GM12878 (cell line): ENCODE measurements around the gene KASH5. TPM values are rescaled to one million over a fixed set of nuclear protein-coding genes. Genes with fewer than 3 reads are reported as not detected.

Experiments
- ATAC-seq: fragments of 200-7000 bp; cut with Tn5 transposase; 3 replicates; pipeline ENCODE4 v1.9.1; 2020; ENCODE audit warnings: mild to moderate bottlenecking, moderate library complexity
- BruUV-seq: library from RNA; stranded (reverse); fragments of 400-500 nt; replicated peaks from 2 replicates; lab custom pipeline; 2021; lab: Mats Ljungman, UMichigan
- CTCF ChIA-PET: fragments of 300-600 bp; sonication (Branson Sonifier 250); formaldehyde crosslinking; extraction: SDS; loops from one replicate; lab custom pipeline; 2021; ENCODE audit warnings: inconsistent platforms; lab: Yijun Ruan, JAX
- POLR2A ChIA-PET: fragments of 350-600 bp; formaldehyde crosslinking; extraction: SDS; loops from one replicate; lab custom pipeline; 2021; ENCODE audit warnings: inconsistent platforms; lab: Charles Lee
- RAD21 ChIA-PET: fragments of 300-600 bp; sonication (Branson Sonifier 250); formaldehyde crosslinking; loops from one replicate; lab custom pipeline; 2023; ENCODE audit warnings: antibody characterized with exemption; ENCODE audit not compliant: unreplicated experiment; lab: Charles Lee
- SMC1A ChIA-PET: fragments of 300-600 bp; sonication (Branson Sonifier 250); formaldehyde crosslinking; loops from one replicate; lab custom pipeline; 2023; ENCODE audit not compliant: unreplicated experiment, uncharacterized antibody; lab: Charles Lee
- DNase-seq: peaks from one replicate; pipeline ENCODE4 v3.0.0-alpha.2; 2011; ENCODE audit warnings: low read depth, low spot score
- FAIRE-seq: peaks from 3 replicates; lab custom pipeline; 2011; peaks lifted over from hg19 to GRCh38; lab: Jason Lieb, UNC
- H2AFZ ChIP-seq: 2 replicates; pipeline ENCODE4 v1.6.0; 2011; ENCODE audit warnings: low read depth, low read length, control low read depth; ENCODE audit not compliant: control insufficient read depth
- H3K27ac ChIP-seq: 2 replicates; pipeline ENCODE4 v1.5.1; 2011; ENCODE audit warnings: control low read depth; ENCODE audit not compliant: control insufficient read depth, insufficient read depth
- H3K27me3 ChIP-seq, 2 experiments: replicated peaks in 1 of 2; 2 replicates each; pipeline versions ENCODE4 v1.6.0 to v1.6.1; 2011; ENCODE audit warnings: low read length in 1 of 2; ENCODE audit not compliant: control insufficient read depth in 2 of 2, insufficient read depth in 2 of 2
- H3K36me3 ChIP-seq, 2 experiments: 2 replicates each; pipeline ENCODE4 v1.5.1; 2011; ENCODE audit warnings: low read length in 1 of 2; ENCODE audit not compliant: control insufficient read depth in 2 of 2, insufficient read depth in 2 of 2
- H3K4me1 ChIP-seq: 2 replicates; pipeline ENCODE4 v1.6.1; 2011; ENCODE audit warnings: mild to moderate bottlenecking, low read length, moderate library complexity, mixed read lengths; ENCODE audit not compliant: control insufficient read depth, insufficient read depth
- H3K4me2 ChIP-seq: 2 replicates; pipeline ENCODE4 v1.6.0; 2011; ENCODE audit warnings: control low read depth; ENCODE audit not compliant: control insufficient read depth, insufficient read depth
- H3K4me3 ChIP-seq: fragments of 200-600 bp; sonication (generic); 2 replicates; pipeline ENCODE4 v1.5.1; 2016
- H3K79me2 ChIP-seq: 2 replicates; pipeline ENCODE4 v1.6.0; 2011; ENCODE audit warnings: low read length; ENCODE audit not compliant: control insufficient read depth, insufficient read depth
- H3K9ac ChIP-seq: 2 replicates; pipeline ENCODE4 v1.8.0; 2011; ENCODE audit warnings: low read length, control low read depth, mixed read lengths; ENCODE audit not compliant: control insufficient read depth, insufficient read depth
- H3K9me3 ChIP-seq: replicated peaks from 3 replicates; pipeline ENCODE4 v1.5.1; 2011; ENCODE audit warnings: mild to moderate bottlenecking, low read length; ENCODE audit not compliant: control insufficient read depth, insufficient read depth
- H4K20me1 ChIP-seq: 2 replicates; pipeline ENCODE4 v1.6.0; 2011; ENCODE audit not compliant: control insufficient read depth, insufficient read depth
- DPF2 ChIP-seq: fragments of 450-650 bp; IDR thresholded peaks from 2 replicates; pipeline ENCODE4 v1.6.1; 2017; ENCODE audit warnings: mild to moderate bottlenecking
- ETV6 ChIP-seq, 2 experiments: fragments of 450-650 bp in 1 of 2; IDR thresholded peaks in 1 of 2; conservative IDR thresholded peaks in 1 of 2; 2 replicates each; pipeline ENCODE4 v1.6.1; 2014; ENCODE audit warnings: antibody characterized with exemption in 1 of 2, borderline replicate concordance in 1 of 2, low read depth in 1 of 2, mild to moderate bottlenecking in 1 of 2, moderate library complexity in 1 of 2
- SUPT20H ChIP-seq: IDR thresholded peaks from 2 replicates; pipeline ENCODE4 v1.6.1; 2011; ENCODE audit warnings: low read depth, mild to moderate bottlenecking, low read length, moderate library complexity, borderline replicate concordance; ENCODE audit not compliant: control insufficient read depth
- ZBTB40 ChIP-seq: fragments of 450-650 bp; IDR thresholded peaks from 2 replicates; pipeline ENCODE4 v1.6.1; 2016; ENCODE audit warnings: mild to moderate bottlenecking, moderate library complexity, borderline replicate concordance
- WGBS: methylation state at CpG from one replicate; pipeline ENCODE4 v1.1.6; 2016; ENCODE audit warnings: low lambda C conversion rate; ENCODE audit not compliant: insufficient replicate concordance, insufficient coverage; ENCODE audit errors: missing lambda C conversion rate; 5-methylcytosine and 5-hydroxymethylcytosine counted together
- in situ Hi-C: fragments of 300-500 bp; cut with MboI; formaldehyde crosslinking; loops from 9 replicates; pipeline ENCODE4 v1.14.3; 2018; ENCODE audit warnings: mixed read lengths
- intact Hi-C: fragments of 100-400 bp; cut with micrococcal nuclease; formaldehyde crosslinking; loops from one replicate; pipeline ENCODE4 v1.14.2; 2022; ENCODE audit not compliant: unreplicated experiment
- polyA plus RNA-seq, 11 experiments: library from polyadenylated mRNA; depleted of rRNA in 4 of 11; unstranded in 6 of 11; stranded (reverse) in 5 of 11; fragments of >200 nt; fragmentation: Nextera tagmentation in 4 of 11; fragmentation: Illumina TruSeq in 1 of 11; extraction: Ambion mirVana in 4 of 11; extraction: Trizol in 1 of 11; gene quantifications; 1 replicate in 1 of 11; 2 replicates in 10 of 11; pipeline versions ENCODE4 v1.2.1 to v1.2.3, GENCODE V29; 2011 to 2016; ENCODE audit warnings: inconsistent platforms in 2 of 11, missing spikeins in 2 of 11, low read depth in 1 of 11
- total RNA-seq, 4 experiments: library from RNA; depleted of rRNA in 3 of 4; stranded (reverse); fragments of >200 nt in 3 of 4; fragmentation: Illumina TruSeq in 1 of 4; extraction: Trizol in 1 of 4; gene quantifications; 2 replicates each; pipeline versions ENCODE4 v1.2.1 to v1.2.3, GENCODE V29; 2013 to 2021

The KASH5 gene
- total and polyA plus RNA-seq, 10 of the 15 experiments (the other 5 are each of a cell fraction or from before 2014, with no cell fraction given) = 0.03 to 0.06 (median 0.05) TPM; not detected in 7

DNA sequence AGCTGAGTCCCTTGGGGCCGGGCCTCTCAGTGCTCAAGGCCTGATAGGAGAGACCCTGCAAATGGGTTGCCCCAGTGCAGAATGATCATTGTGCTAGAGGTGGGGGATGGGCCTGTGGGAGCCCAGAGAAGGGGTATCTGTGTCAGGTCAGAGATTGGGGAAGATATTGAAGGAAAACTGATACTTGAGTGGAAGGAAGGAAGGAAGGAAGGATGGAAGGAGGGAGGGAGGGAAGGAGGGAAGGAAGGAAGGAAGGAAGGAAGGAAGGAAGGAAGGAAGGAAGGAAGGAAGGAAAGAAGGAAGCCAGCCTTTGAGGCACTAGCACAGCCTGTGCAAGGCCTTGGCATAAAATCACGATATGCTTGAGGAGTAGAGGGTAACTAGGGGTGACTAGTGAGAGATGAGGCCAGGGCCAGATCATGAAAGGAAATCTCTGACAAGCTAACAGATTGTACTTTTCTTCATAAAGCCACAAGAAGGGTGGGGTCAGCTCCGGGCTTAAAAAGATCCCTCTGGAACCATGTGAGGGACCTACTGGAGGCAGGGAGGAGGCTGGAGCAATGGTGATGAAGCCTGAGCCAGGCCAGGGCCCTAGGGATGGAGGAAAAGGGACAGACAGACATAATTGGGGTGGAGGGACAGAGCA, 23.8 kb downstream of the KASH5 start:
- ATAC-seq (no peak), DNase-seq (no peak), FAIRE-seq (no peak)
- no peaks in the 10 kb centered on the region for H3K79me2 ChIP-seq
- no peak overlapping the region for H3K4me3 ChIP-seq
- H3K4me2 ChIP-seq = no peak overlapping the region
- SMC1A ChIA-PET = interaction anchor here (0.7 kb wide), 2 partner anchors 18 to 176 kb away, joined by 3 read pairs; no protein-coding TSS in a partner anchor
- H3K9me3 ChIP-seq = no peaks in the 10 kb centered on the region
- RAD21 ChIA-PET = no interaction called here
- H3K27ac ChIP-seq = no peak overlapping the region
- intact Hi-C loops (no loop called here), in situ Hi-C loops (no loop called here)
- POLR2A ChIA-PET = interaction anchor here (0.7 to 1.1 kb wide), 2 partner anchors 14 to 59 kb away, joined by 3 read pairs; no protein-coding TSS in a partner anchor
- no TSS peak for BruUV-seq
- WGBS = 25% methylated on average over 3 of the region's 3 CpGs
- CTCF ChIA-PET = interaction anchor here (0.9 to 2.5 kb wide), 7 partner anchors 9 to 314 kb away, joined by 3 to 8 read pairs (median 4); partner anchors contain the start of gene FLT3LG
- TF ChIP-seq DPF2 (no peak), ETV6 (conservative IDR thresholded peaks at IDR 0.05 in 1 of 2, IDR thresholded peaks at IDR 0.05 in 1 of 2; ENCODE audit: borderline replicate concordance in 1 of 2, low read depth in 1 of 2) (peak in 1 of 2 experiments; percentile 58; a peak in 1 of 4 replicates)
- no peak overlapping the region for H3K9ac ChIP-seq
- no peaks in the 10 kb centered on the region for H3K27me3 ChIP-seq
- no peak overlapping the region for H2AFZ ChIP-seq
- no peaks in the 10 kb centered on the region for H4K20me1 ChIP-seq
- no peaks in the 10 kb centered on the region for H3K36me3 ChIP-seq
- peaks cover 20% of the 10 kb centered on the region for H3K4me1 ChIP-seq

GRCh38 chr19:49413348-49413747, 25.3 kb downstream of the KASH5 start:
- CTCF ChIA-PET = interaction anchor here (0.6 to 2.5 kb wide), 4 partner anchors 10 to 205 kb away, joined by 3 to 7 read pairs (median 4); partner anchors contain the start of gene GFY
- H3K79me2 ChIP-seq = no peaks in the 10 kb centered on the region
- no TSS peak for BruUV-seq
- H2AFZ ChIP-seq = no peak overlapping the region
- no peak overlapping the region for H3K9ac ChIP-seq
- FAIRE-seq = no peak
- POLR2A ChIA-PET = interaction anchor here (1.6 kb wide), 1 partner anchor 38 kb away, joined by 5 read pairs; the partner anchor contains the start of gene PIH1D1
- in situ Hi-C loops = no loop called here
- TF ChIP-seq SUPT20H = no peak
- TF ChIP-seq ZBTB40 = no peak
- SMC1A ChIA-PET = interaction anchor here (0.6 to 1.1 kb wide), 3 partner anchors 8 to 57 kb away, joined by 3 to 4 read pairs (median 3); partner anchors contain the start of gene GFY
- H3K27ac ChIP-seq = no peak overlapping the region
- RAD21 ChIA-PET = interaction anchor here (0.6 to 1.5 kb wide), 2 partner anchors 10 to 11 kb away, joined by 4 read pairs; no protein-coding TSS in a partner anchor
- H3K4me1 ChIP-seq = peaks cover 20% of the 10 kb centered on the region
- intact Hi-C loops = no loop called here
- DNase-seq = no peak
- ATAC-seq = no peak
- no peak overlapping the region for H3K4me3 ChIP-seq
- 0 out of 4 replicates have a peak, but pooled peaks cover 0 to 1% of the 10 kb centered on the region in 2 experiments for H3K27me3 ChIP-seq
- H3K9me3 ChIP-seq = no peaks in the 10 kb centered on the region
- H4K20me1 ChIP-seq = no peaks in the 10 kb centered on the region
- H3K36me3 ChIP-seq = no peaks in the 10 kb centered on the region
- 67% methylated on average over 8 of the region's 9 CpGs for WGBS
- no peak overlapping the region for H3K4me2 ChIP-seq
